COR-L47 (cell line): Measurements from ENCODE around the gene B4GALT5.
"Not testable (repeated sequence)": the region's sequence is repeated elsewhere in the genome, so short reads cannot be mapped to it uniquely, and the experiment has no call there.

Experiments used
- DNase-seq: peaks from one replicate; lab custom pipeline; 2025; lab: John Stamatoyannopoulos, UW

B4GALT5 gene

GRCh38 chr20:49729780-49730179 lies 16.1 kb upstream of the B4GALT5 start:
- no peak for DNase-seq

GRCh38 chr20:49727894-49728885 lies 14.5 kb upstream of the B4GALT5 start:
- no peak for DNase-seq

GRCh38 chr20:49727478-49727877 lies 13.8 kb upstream of the B4GALT5 start:
- no peak for DNase-seq

- no peak for DNase-seq
Observed at GRCh38 chr20:49725694-49726093, 12.0 kb upstream of the B4GALT5 start.

- not testable (repeated sequence) for DNase-seq
Observed at GRCh38 chr20:49725224-49725606, 11.5 kb upstream of the B4GALT5 start.

GRCh38 chr20:49724408-49725223 lies 10.9 kb upstream of the B4GALT5 start:
- no peak for DNase-seq

GRCh38 chr20:49723758-49724157 lies 10.1 kb upstream of the B4GALT5 start:
- not testable (repeated sequence) for DNase-seq

- not testable (repeated sequence) for DNase-seq
Observed at GRCh38 chr20:49721326-49721725, 7.6 kb upstream of the B4GALT5 start.

GRCh38 chr20:49715466-49715865 lies 1.8 kb upstream of the B4GALT5 start:
- DNase-seq: no peak

- DNase-seq: peak; percentile 62
Observed at GRCh38 chr20:49712996-49713752, 504 bp downstream of the B4GALT5 start.

GRCh38 chr20:49712646-49712995 lies 1.1 kb downstream of the B4GALT5 start:
- no peak for DNase-seq

- DNase-seq: no peak
Observed at GRCh38 chr20:49712118-49712517, 1.6 kb downstream of the B4GALT5 start.

GRCh38 chr20:49711667-49711987 lies 2.1 kb downstream of the B4GALT5 start:
- no peak for DNase-seq

- no peak for DNase-seq
Observed at GRCh38 chr20:49710971-49711666, 2.6 kb downstream of the B4GALT5 start.

GRCh38 chr20:49707118-49707517 lies 6.6 kb downstream of the B4GALT5 start:
- DNase-seq: no peak

- DNase-seq: no peak
Observed at GRCh38 chr20:49706630-49707091, 7.0 kb downstream of the B4GALT5 start.

GRCh38 chr20:49705893-49706292 lies 7.8 kb downstream of the B4GALT5 start:
- DNase-seq: not testable (repeated sequence)

GRCh38 chr20:49705358-49705757 lies 8.3 kb downstream of the B4GALT5 start:
- DNase-seq: no peak

GRCh38 chr20:49704932-49705336 lies 8.7 kb downstream of the B4GALT5 start:
- peak; percentile 54 for DNase-seq

GRCh38 chr20:49701916-49702315 lies 11.8 kb downstream of the B4GALT5 start:
- DNase-seq: no peak

- peak; percentile 28 for DNase-seq
Observed at GRCh38 chr20:49701241-49701790, 12.4 kb downstream of the B4GALT5 start.
